HG02623 (cell line): ENCODE data around the gene STIMATE.

Experiments
- ATAC-seq: cut with Tn5 transposase; IDR thresholded peaks from one replicate; pipeline ENCODE4 v1.9.1; 2021; ENCODE audit warnings: moderate library complexity; ENCODE audit not compliant: unreplicated experiment

Gene STIMATE

GRCh38 chr3:52871761-52872160 lies 25.6 kb downstream of the STIMATE start:
- no peak for ATAC-seq

GRCh38 chr3:52870471-52870870 lies 26.9 kb downstream of the STIMATE start:
- no peak for ATAC-seq

GRCh38 chr3:52866427-52866826 lies 30.9 kb downstream of the STIMATE start:
- ATAC-seq, result no peak

- ATAC-seq, result no peak
Observed at GRCh38 chr3:52865994-52866393, 31.4 kb downstream of the STIMATE start.

- no peak for ATAC-seq
Observed at GRCh38 chr3:52860424-52860768, 37.0 kb downstream of the STIMATE start.

GRCh38 chr3:52859686-52860423 lies 37.5 kb downstream of the STIMATE start:
- ATAC-seq, result no peak

- ATAC-seq, result no peak
Observed at GRCh38 chr3:52857864-52858263, 39.5 kb downstream of the STIMATE start.

- no peak for ATAC-seq
Observed at GRCh38 chr3:52857133-52857532, 40.2 kb downstream of the STIMATE start.

- no peak for ATAC-seq
Observed at GRCh38 chr3:52856666-52857065, 40.7 kb downstream of the STIMATE start.

- ATAC-seq, result no peak
Observed at GRCh38 chr3:52854013-52854412, 43.3 kb downstream of the STIMATE start.

- ATAC-seq, result no peak
Observed at GRCh38 chr3:52852419-52852818, 44.9 kb downstream of the STIMATE start.

GRCh38 chr3:52851348-52851747 lies 46.0 kb downstream of the STIMATE start:
- no peak for ATAC-seq

- ATAC-seq, result no peak
Observed at GRCh38 chr3:52849656-52850055, 47.7 kb downstream of the STIMATE start.

- no peak for ATAC-seq
Observed at GRCh38 chr3:52848617-52849016, 48.7 kb downstream of the STIMATE start.

- ATAC-seq, result no peak
Observed at GRCh38 chr3:52847726-52848125, 49.6 kb downstream of the STIMATE start.

- no peak for ATAC-seq
Observed at GRCh38 chr3:52847241-52847640, 50.1 kb downstream of the STIMATE start.

GRCh38 chr3:52846432-52846965 lies 50.8 kb downstream of the STIMATE start:
- no peak for ATAC-seq

GRCh38 chr3:52845691-52846431 lies 51.5 kb downstream of the STIMATE start:
- ATAC-seq, result no peak

GRCh38 chr3:52845157-52845556 lies 52.2 kb downstream of the STIMATE start:
- no peak for ATAC-seq

- no peak for ATAC-seq
Observed at GRCh38 chr3:52844290-52844975, 52.9 kb downstream of the STIMATE start.

- no peak for ATAC-seq
Observed at GRCh38 chr3:52843881-52844280, 53.5 kb downstream of the STIMATE start.
